M059J (cell line): Measurements from ENCODE around the gene ADGRV1. TPM values are rescaled to one million over a fixed set of nuclear protein-coding genes. Genes with fewer than 3 reads are reported as not detected.
"Not testable (repeated sequence)": the region's sequence is repeated elsewhere in the genome, so short reads cannot be mapped to it uniquely, and the experiment has no call there.

Source experiments
- DNase-seq: peaks from one replicate; pipeline ENCODE4 v3.0.0-alpha.2; 2012; ENCODE audit warnings: low read depth
- total RNA-seq: library from RNA; depleted of rRNA; stranded (reverse); fragments of >200 nt; shearing (Covaris generic); gene quantifications from 2 replicates; pipeline ENCODE4 v1.2.3, GENCODE V29; 2014

Gene ADGRV1
- total RNA-seq, 1 experiment from 2014 or later = 0.47 TPM

DNA sequence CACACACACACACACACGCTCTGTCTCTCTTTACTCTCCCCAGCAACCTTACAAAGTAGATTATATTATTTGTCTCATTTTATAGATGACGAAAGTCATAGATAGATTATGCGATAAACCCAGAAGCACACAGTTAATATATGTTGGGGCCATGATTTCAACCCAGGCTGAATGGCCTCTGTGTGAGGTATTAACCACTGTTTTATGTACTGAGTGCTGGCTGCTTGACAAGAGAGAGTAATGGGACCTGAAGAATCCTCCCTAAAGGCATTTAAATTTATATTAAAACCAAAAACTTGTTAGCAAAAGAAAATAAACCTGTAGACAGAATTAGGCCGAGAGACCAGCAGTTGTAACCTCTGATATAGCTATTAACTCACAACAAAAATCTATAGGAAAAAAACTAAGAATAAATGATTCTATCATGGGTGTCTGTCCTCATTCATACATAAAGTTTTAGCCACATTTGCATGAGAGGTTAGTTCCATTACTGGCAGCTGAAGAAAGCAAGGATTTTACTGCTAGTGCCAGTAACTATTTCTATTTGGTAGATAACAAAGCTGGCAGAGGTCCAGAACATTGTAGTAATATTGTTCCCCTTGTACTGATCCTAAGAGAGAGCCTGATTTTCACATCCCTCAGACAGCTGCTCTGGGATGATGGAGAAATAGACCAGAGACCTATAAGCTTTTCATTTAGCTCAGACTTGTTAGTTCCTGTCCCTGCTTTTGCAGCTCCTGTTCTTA, 250.9 kb downstream of the ADGRV1 start:
- DNase-seq = no peak

- DNase-seq = no peak
These were observed 251.6 kb downstream of the ADGRV1 start for GRCh38 chr5:90810211-90810610.

DNA sequence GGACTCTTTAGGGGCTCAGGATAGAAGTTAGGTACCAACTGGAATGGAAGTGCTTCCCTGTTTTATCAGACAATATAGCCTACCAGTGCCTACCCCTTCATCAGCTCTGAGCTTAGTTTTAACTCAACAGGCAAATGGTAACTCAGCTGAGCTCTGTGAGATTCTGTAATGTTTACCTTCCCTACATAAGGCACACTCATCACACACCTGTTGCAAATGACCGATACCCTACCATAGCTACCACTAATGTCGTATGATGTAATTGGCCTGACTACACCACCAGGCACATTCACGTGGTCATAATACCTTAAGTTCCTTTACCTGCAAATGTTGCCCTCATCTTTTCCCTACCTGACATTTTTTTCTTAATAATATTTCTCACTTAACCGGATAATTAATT, 254.8 kb downstream of the ADGRV1 start:
- no peak for DNase-seq

DNA sequence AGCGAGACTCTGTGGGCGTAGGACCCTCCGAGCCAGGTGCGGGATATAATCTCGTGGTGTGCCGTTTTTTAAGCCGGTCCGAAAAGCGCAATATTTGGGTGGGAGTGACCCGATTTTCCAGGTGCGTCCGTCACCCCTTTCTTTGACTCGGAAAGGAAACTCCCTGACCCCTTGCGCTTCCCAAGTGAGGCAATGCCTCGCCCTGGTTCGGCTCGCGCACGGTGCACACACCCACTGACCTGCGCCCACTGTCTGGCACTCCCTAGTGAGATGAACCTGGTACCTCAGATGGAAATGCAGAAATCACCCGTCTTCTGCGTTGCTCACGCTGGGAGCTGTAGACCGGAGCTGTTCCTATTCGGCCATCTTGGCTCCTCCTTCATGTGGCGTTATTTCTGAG, 263.5 kb downstream of the ADGRV1 start:
- DNase-seq = not testable (repeated sequence)

DNA sequence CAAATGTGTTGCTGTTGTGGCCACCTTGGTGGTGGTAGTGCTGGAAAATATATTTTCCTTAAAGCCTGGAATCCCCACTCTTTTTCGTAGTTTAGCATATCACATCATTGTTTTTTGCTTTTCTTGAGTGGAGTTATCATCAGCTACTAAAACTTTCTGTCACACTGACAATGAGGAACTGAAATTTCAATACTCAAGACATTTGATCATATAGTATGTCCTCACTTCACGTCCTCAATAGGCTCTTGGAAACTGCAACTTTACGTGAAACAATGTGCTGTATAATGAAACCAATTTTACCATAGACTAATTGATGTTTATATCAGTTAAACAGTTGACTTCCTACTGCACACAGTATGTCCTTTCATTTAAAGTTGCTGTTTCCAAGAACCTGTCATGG, 265.8 kb downstream of the ADGRV1 start:
- no peak for DNase-seq

DNA sequence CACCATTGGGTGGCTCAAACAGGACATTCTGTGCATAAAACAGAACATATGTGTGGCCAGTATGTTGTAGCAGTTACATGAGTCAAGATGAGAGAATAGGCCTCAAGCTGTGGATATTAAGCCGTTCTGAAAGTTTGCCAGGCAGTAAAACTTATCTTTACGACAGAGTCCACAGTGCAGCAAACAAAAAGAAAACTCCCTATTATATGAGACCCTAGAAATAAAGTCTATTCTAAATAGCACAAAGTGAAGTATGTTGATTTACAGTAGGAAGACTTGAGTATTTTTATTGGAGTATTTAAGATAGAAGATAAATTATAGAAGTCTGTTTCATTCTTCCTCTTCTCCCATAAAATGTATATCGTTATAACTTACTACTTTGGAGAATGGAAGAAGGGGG, 271.5 kb downstream of the ADGRV1 start:
- DNase-seq = no peak

DNA sequence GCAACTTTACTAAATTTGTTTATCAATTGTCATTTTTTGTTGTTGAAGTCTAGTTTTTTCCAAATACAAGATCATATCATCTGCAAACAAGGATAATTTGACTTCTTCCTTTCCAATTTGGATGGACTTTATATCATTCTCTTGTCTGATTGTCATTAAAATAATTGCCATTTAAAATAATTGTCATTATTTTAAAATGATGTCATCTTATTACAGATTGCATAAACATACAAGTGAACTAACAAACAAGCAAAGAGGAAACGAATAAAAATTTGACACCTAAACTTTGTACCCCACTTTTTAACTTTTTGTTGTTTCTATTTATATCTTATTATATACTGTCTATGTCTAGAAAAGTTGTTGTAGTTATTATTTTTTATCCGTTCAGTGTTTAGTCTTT, 275.2 kb downstream of the ADGRV1 start:
- DNase-seq = no peak

DNA sequence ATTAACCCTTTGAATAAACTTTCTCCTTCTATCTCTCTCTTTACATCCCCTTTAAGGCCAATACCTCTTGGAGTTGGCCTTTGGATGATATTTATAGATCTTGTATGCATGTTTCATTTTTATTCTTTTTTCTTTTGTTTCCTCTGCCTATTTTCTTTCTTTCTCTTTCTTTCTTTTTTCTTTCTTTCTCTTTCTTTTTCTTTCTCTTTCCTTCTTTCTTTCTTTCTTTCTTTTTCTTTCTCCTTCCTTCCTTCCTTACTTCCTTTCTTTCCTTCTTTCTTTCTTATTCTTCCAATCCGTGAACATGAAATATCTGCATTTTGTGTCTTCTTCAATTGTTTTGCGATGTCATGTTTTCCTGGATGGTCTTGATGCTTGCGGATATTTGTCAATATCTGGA, 276.1 kb downstream of the ADGRV1 start:
- DNase-seq = no peak

DNA sequence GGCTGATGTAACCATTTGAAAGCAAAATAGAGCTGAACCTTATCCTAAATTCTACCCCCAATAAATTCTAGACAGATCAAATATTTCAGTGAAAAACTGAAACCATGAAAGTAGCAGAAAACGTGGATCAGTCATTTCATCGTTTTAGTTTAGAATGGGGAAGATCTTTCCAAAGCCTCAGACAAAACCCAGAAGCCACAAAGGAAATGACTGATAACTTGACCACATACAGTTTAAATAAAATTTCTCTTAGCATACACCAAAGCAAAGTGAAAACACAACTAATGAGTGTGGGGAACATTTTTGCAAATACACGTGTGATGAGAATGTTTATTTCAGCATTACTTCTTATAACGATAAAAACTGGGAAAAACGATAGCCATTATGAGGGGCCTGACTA, 284.8 kb downstream of the ADGRV1 start:
- DNase-seq = peak; percentile 31

DNA sequence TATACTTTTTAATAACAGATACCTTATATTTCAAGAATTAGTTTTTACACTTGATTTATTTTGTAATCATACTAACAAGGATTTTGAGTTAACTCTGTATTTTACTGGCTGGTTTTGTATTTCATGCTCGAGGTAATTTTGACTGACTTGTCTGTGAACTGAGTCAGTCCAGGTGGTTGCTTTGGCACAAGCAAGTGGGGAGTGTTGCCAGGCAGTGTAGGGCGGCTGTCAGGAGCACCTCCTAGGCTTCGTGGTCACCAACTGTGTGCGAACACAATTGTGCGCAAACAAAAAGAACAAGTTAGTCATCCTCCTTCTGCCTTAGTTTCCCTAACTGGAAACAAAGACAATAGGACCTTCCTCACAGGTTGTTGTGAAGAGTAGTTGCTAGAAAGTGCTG, 286.3 kb downstream of the ADGRV1 start:
- DNase-seq = no peak

GRCh38 chr5:90845723-90846554, 287.3 kb downstream of the ADGRV1 start:
- DNase-seq = no peak

- not testable (repeated sequence) for DNase-seq
These were observed 289.0 kb downstream of the ADGRV1 start for GRCh38 chr5:90847606-90848005.

DNA sequence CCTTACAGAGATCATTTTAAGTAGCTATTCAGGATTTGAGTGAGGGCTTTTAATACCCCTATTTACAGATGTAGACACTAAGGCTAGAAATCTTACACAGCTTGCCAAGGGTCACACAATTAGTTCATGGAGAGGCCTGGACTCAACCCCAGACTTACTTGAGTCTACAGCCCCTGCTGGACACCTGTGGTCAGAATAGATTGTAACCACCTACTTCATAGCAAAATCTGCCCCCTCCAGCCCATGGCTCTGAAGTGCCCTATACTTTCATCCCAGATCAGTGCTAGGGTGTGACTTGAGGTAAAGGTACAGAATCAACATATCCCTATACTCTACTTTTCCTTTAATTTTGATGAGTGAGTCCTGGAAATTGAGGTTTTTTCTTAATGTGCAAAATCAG, 291.3 kb downstream of the ADGRV1 start:
- DNase-seq = no peak

- no peak for DNase-seq
These were observed 293.9 kb downstream of the ADGRV1 start for GRCh38 chr5:90852531-90852930.

DNA sequence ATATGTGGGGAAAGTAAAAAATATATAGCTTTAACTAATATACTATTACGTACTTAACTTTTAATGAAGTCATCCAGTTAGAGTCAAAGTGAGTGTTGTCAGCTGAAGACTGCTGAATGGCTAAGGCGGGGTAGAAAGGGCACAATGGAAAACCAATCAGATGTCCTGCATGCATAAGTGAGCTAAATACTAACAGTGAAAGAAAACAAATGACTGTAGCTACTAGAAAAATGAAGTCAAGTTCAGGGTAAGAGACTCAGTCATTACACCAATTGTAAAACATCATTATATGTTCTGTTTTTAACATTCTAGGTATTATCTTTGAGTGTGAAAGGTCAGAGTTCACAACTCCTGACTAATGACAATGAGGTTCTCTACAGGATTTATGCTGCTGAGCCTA, 295.2 kb downstream of the ADGRV1 start:
- no peak for DNase-seq

GRCh38 chr5:90854169-90854568, 295.6 kb downstream of the ADGRV1 start:
- no peak for DNase-seq

DNA sequence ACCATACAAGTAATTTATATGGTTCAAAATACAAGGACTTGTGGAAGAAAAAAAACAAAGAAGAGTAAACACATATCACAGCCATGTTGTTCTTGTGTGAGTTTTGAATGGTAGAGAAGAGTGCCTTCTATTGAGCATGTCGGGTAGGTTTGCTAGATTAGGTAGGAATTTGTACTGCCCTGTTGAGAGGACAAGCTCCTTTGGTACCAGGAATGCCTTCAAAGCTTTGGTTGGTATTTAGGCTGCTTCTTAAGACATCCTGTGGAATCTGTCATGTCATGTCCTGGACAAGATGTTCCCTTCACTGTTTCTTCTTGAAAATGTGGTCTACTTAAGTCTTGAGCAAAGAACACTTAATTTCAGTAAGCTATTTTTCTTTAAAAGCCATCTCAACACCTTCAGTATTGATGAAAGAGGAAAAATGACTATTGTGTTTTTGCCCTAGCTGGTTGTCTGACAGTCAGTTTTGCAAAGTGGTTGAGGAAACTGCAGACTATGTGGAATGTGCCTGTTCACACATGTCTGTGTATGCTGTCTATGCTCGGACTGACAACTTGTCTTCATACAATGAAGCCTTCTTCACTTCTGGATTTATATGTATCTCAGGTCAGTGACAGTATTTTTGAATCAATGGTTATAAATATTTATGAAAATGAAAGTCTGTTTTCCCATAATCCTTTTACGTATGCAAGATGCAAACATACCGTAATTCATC, 296.9 kb downstream of the ADGRV1 start:
- DNase-seq = no peak

- DNase-seq = no peak
These were observed 303.4 kb downstream of the ADGRV1 start for GRCh38 chr5:90861843-90862586.

DNA sequence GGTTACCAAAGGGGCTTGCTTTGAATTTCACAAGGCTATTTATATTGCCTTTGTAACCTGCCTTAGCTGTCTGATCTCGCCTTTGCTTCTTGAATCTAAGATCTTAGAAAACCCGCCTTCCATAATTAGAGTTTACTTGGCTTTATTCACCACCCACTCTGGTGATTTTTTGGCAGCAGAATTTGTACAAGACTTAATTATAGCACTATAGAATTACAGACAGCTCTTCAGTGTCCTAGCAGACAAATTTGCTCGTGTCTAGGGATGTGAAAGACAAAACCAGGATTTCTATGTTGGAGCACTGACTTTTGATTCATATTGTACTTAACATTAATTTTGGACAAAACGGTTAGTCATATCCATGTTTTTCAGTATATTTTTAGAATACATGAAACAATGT, 306.6 kb downstream of the ADGRV1 start:
- no peak for DNase-seq

- DNase-seq = peak; percentile 25
These were observed 307.7 kb downstream of the ADGRV1 start for GRCh38 chr5:90866333-90866732.

DNA sequence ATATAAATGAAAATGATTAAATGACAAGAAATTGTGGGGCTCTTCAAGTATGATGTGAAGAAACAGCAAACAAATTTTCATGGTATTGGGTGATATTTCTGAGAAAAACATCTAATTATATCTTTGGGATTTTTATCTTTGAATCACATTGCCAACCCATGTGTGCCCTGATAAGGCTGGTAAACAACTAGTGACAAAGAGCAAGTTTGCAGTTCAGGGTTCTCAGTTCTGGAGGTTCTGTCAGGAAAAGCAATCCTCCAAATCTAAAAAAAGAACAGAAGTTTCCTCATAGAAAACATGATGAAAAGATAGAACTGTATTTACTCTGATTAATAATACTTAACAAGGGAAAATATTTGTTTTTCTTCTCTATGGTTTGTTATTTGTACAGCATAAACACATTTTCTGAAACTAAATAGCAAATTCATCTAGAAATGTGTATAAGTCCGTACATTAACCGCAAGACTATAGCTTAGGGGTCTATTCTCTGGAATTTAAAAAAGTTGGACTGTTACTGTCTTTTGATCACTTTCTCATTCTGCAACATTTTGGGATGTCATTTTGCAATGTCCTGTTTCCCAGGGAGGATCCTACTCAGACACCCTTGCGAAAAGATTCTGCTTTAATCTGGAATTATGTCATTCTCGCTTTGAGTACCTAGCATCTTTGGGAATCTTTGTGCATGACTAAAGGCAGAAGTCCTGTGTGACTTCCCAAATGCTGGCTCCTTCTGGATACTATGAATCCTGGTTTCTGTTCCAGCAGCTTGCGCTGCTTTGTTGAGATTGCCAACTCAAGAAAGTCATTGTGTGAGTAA, 308.5 kb downstream of the ADGRV1 start:
- DNase-seq = no peak
